Activated CD8-positive, alpha-beta memory T cell treated with anti-CD3 and anti-CD28 coated beads, Interleukin-2, amount 50 U/mL, for 1 hour (primary cell): ENCODE results near the gene WBP1.
A peak's percentile ranks its signal among the peaks of the same experiment; 100 is the strongest.
"Not testable (repeated sequence)": the region's sequence is repeated elsewhere in the genome, so short reads cannot be mapped to it uniquely, and the experiment has no call there.

Experiments used
- DNase-seq: peaks from one replicate; pipeline ENCODE4 v3.0.0-alpha.2; 2020; ENCODE audit errors: extremely low read depth

The WBP1 gene

DNA sequence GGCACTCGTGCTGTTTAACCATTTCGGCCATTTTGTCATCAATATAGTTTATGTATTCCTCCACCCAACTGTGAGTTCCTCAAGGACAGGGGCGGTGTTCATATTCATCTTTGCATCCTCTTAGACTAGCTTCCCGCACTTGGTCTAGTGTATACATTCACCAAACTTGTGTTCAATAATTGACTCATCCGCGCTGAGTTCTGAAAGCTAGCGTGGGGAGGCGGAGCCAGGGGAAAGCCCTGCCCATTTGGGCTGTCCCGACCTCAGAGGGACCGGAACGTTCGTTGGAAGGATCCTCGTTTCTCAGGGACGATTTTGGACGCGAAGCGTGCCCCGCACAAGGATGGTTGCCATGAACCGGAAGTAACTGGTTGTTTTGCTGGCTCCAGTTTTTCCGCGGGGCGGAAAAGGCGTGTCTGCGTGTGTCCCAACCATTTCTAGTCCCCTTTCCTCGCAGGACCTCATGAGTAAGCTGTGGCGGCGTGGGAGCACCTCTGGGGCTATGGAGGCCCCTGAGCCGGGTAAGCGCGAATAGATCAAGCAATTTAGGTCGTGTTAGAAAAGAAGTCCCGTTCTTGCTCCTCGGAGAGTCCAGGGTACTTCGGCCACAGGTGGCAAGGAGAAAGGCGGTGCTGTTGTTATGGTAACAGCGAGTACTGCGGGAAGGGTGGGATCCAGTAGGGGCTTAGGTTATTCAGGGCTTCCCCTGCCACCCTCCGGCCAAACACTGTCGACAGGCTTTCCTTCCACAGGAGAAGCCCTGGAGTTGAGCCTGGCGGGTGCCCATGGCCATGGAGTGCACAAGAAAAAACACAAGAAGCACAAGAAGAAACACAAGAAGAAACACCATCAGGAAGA is 3.4 kb upstream of the WBP1 start, which contains the start of gene INO80B:
Gene INO80B, plus strand, starts transcription at position 434 of the 858 bp plus-strand sequence. Its CDS starts 30 bp downstream, at position 464.
- peak; percentile 92 for DNase-seq

DNA sequence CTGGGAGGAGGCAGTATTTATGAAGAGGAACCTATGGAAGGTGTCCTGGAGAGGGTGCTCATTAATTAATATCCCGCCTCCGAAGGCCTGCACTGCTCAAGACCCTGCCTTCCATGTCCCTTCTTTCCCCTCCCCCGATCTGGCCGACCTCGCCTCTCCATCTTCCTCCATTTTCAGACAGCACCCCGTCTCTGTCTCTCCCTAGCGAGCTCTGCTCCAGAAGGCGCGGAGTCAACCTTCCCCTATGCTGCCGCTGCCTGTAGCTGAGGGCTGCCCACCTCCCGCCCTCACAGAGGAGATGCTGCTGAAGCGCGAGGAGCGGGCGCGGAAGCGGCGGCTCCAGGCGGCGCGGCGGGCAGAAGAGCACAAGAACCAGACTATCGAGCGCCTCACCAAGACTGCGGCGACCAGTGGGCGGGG is 1.1 kb upstream of the WBP1 start:
- no peak for DNase-seq

- DNase-seq: peak; percentile 50
Measured at GRCh38 chr2:74457549-74458131, 598 bp upstream of the WBP1 start.

- DNase-seq: no peak
Measured at GRCh38 chr2:74458938-74459363, 713 bp downstream of the WBP1 start.

- DNase-seq: not testable (repeated sequence)
Measured at GRCh38 chr2:74459503-74460118, 1.4 kb downstream of the WBP1 start.

- not testable (repeated sequence) for DNase-seq
Measured at GRCh38 chr2:74460187-74460586, 1.9 kb downstream of the WBP1 start.

DNA sequence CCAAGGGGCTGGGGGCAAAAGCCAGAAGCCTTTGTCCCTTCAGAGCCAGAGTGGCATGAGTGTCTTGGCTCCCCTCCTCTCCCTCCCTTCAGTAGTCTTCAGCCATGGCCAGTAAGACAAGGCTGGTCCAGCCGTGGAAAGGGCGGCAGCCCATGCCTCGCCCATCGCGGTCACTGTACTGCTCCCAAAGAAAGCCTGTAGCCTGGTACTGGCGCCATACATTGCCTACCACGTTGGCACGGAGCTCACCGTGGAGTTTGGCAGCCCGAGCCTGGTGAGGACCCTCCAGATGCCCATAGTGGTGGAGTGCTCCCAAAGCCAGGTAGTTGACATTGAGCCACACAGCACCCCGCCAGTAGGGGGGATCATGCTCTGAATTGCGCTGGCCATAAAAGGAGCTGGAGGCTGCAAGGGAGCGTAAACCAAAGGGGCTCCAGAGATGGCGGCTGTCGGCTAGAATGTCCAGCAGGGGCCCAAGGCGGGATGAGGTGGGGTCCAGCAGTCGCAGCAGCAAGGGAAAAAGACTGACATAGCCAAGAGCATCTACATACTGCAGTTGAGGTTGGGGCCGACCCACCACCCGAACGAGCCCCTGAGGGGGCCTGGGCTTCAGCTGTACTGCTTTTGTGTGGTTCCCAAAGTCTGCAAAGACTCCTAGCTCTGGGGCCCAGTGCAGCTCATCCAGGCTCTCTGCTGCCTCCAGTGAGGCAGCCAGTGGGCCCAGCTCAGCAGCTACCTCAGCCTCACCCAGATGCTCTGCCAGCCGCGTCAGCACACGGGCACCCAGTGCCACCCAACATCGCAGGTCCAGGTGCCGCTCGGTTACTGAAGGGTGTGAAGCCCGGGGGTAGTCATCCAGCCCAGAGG is 3.2 kb downstream of the WBP1 start:
- DNase-seq: no peak

- DNase-seq: no peak
Measured at GRCh38 chr2:74462054-74462785, 4.0 kb downstream of the WBP1 start.

DNA sequence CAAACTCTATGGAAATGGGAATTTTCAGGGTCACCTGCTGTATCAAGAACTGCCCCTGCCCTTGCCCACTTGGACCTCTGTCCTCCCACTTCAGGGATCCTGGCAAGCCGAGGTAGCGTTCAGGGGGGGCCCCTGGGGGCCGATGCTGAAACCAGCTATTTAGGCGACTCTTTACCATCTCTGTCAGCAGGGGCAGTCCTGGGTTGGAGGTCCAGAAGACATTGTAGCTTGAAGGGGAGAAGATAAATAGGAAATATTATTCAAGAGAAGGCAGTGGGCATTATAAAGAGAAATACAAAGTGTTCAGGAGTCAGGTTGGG is 4.5 kb downstream of the WBP1 start:
- DNase-seq: no peak

DNA sequence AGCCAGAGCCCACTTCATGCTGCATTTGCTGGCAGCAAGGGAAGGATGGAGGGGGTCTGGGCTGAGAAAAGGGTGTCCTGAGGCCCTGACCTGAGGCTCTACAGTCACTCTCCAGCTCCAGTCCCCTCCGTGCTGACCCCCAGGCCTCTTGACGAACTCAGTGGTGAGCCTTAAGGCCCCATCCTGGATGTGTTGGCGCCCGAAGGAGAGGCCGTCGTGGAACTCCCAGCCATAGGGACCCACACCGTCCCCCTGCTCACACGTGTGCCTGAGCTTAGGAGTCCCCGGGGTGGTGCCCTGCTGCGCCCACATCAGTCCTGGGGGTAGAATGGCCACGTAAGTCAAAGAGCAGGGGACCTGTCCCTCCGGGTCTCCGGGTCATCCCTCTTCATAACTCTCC is 6.2 kb downstream of the WBP1 start:
- no peak for DNase-seq

- DNase-seq: not testable (repeated sequence)
Measured at GRCh38 chr2:74470742-74471141, 12.5 kb downstream of the WBP1 start.

DNA sequence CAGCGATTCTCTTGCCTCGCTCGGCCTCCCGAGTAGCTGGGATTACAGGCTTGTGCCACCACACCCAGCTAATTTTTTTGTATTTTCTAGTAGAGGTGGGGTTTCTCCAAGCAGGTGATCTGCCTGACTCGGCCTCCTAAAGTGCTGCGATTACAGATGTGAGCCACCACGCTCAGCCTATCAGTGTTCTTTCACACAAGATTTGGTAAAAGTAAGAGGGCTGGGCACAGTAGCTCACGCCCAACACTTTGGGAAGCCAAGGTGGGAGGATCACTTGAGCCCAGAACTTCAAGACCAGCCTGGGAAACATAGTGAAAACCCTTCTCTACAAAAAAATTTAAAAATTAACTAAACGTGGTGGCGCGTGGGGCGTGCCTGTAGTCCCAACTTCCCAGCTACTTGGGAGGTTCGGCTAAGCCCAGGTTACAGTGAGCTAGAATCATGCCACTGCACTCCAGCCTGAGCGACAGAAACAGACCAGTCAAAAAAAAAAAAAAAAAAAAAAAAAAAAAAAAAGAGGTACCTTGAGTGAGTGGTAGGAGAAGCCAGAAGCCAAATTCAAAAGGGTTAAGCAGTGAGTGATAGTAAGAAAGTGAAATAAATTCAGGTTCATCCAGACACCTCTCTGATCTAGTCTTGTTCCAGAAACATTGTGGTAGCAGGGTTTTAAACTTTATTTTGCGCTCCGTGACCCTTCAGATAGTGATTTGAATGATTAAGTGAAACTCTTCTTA is 13.3 kb downstream of the WBP1 start:
- no peak for DNase-seq

- peak; percentile 97 for DNase-seq
Measured at GRCh38 chr2:74472086-74472944, 14.1 kb downstream of the WBP1 start, which contains the start of gene MRPL53. MRPL53 (minus strand) TSS chr2:74472680; CDS start chr2:74472660, 20 bp downstream.

- no peak for DNase-seq
Measured at GRCh38 chr2:74472945-74473258, 14.7 kb downstream of the WBP1 start.

GRCh38 chr2:74474481-74474880 is 16.2 kb downstream of the WBP1 start:
- DNase-seq: no peak

DNA sequence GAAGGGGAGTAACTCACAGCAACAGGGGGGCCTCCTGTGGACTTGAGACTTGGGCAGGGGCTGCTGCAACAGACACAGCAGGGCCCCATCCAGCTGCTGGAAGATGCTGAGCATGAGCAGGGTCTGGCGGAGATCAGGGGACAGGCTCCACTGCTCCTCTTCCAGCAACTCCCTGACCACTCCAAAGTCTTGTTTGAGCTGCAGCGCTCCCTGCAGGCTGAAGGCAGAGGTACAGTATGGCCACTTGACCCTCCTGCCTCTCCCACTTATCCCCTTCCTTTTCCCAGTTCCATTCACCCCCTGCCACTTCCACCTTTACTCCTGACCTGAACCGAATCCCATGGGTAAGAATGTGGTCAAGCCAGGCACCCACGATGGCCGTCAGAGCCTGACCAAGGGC is 16.7 kb downstream of the WBP1 start:
- no peak for DNase-seq

GRCh38 chr2:74481431-74481830 is 23.2 kb downstream of the WBP1 start:
- no peak for DNase-seq

DNA sequence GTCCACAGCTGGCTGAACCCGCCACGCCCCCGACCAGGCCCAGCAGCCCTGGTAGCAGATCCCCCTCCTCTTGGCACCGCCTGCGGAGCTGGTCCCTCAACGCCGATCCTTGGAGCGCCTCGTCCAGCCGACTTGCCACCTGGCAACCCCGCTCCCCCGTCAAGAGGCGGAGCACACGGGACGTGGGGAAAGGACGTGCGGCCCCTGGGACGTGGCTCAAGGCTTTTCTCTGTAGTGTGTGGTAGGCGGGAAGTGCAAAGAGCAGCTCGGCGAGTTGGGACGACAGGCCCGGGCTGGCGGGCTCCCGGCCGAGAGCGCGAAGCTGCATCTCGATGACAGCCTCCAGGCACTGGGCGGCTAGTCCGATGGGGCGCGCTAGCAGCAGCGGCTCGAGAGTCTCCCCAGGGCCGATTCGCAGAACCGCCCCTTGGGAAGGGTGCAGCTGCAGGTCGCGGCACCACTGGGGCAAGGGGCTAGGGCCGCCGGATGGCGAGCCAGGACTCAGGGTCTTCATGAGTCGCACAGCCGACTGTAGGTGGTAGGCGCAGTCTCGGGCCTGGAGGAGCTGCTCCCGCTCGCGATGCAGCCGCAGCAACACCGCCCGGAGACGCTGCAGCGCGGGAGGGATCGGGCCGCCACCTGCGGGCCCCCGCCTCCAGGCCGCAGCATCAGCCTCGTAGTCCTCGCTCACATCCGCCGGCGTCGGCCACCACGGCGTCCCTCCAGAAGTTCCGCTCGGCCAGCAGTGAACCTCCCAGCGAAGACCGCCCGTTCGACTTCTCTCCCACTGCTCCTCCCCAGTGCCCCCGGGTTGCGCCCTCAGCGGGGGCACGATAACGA is 23.9 kb downstream of the WBP1 start:
- DNase-seq: no peak
